Measurements from ENCODE around the gene LILRB2.
"Not testable (repeated sequence)": the region's sequence is repeated elsewhere in the genome, so short reads cannot be mapped to it uniquely, and the experiment has no call there.

DNA sequence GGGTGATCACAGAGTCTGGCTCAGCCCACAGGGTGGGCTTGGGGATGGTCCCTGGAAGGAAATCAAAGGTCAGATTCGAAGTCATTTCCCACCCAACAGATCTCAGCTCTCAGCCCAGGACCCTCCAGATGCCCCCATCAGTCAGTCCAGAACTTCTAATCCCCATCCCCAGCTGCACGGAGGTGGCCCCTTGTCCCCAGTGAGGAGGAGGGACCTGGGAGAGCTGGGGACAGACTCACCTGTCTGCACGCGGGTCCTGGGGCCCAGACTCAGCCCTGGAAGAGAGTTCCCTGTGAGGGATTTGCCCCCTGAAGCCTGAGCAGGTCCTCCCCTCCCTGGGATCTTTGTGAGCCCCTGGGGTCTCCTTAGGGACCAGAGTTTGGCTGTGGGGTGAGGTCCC lies 885 bp downstream of the LILRB2 start:
- not testable (repeated sequence) for TF ChIP-seq RARB (CRISPR knock-in tag; IDR thresholded peaks at IDR 0.05); ZNF565 (CRISPR knock-in tag; conservative IDR thresholded peaks at IDR 0.05; ENCODE audit: low read depth); ISL1 (CRISPR knock-in tag; IDR thresholded peaks at IDR 0.05); ARNTL (CRISPR knock-in tag; IDR thresholded peaks at IDR 0.05; ENCODE audit: borderline replicate concordance, low read depth); CSDC2 (CRISPR knock-in tag; IDR thresholded peaks at IDR 0.05); ESRRG (CRISPR knock-in tag; IDR thresholded peaks at IDR 0.05); ZNF8 (CRISPR knock-in tag; IDR thresholded peaks at IDR 0.05); ZFP3 (CRISPR knock-in tag; IDR thresholded peaks at IDR 0.05); TCF4 (CRISPR knock-in tag; IDR thresholded peaks at IDR 0.05; ENCODE audit: borderline replicate concordance)
- TF ChIP-seq, protein P1, sequence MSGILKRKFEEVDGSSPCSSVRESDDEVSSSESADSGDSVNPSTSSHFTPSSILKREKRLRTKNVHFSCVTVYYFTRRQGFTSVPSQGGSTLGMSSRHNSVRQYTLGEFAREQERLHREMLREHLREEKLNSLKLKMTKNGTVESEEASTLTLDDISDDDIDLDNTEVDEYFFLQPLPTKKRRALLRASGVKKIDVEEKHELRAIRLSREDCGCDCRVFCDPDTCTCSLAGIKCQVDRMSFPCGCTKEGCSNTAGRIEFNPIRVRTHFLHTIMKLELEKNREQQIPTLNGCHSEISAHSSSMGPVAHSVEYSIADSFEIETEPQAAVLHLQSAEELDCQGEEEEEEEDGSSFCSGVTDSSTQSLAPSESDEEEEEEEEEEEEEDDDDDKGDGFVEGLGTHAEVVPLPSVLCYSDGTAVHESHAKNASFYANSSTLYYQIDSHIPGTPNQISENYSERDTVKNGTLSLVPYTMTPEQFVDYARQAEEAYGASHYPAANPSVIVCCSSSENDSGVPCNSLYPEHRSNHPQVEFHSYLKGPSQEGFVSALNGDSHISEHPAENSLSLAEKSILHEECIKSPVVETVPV (CRISPR knock-in tag; IDR thresholded peaks at IDR 0.05), result not testable (repeated sequence)
- TF ChIP-seq, protein P2, sequence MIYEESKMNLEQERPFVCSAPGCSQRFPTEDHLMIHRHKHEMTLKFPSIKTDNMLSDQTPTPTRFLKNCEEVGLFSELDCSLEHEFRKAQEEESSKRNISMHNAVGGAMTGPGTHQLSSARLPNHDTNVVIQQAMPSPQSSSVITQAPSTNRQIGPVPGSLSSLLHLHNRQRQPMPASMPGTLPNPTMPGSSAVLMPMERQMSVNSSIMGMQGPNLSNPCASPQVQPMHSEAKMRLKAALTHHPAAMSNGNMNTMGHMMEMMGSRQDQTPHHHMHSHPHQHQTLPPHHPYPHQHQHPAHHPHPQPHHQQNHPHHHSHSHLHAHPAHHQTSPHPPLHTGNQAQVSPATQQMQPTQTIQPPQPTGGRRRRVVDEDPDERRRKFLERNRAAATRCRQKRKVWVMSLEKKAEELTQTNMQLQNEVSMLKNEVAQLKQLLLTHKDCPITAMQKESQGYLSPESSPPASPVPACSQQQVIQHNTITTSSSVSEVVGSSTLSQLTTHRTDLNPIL (CRISPR knock-in tag; IDR thresholded peaks at IDR 0.05; ENCODE audit: low read depth), result not testable (repeated sequence)
- TF ChIP-seq, protein P3, sequence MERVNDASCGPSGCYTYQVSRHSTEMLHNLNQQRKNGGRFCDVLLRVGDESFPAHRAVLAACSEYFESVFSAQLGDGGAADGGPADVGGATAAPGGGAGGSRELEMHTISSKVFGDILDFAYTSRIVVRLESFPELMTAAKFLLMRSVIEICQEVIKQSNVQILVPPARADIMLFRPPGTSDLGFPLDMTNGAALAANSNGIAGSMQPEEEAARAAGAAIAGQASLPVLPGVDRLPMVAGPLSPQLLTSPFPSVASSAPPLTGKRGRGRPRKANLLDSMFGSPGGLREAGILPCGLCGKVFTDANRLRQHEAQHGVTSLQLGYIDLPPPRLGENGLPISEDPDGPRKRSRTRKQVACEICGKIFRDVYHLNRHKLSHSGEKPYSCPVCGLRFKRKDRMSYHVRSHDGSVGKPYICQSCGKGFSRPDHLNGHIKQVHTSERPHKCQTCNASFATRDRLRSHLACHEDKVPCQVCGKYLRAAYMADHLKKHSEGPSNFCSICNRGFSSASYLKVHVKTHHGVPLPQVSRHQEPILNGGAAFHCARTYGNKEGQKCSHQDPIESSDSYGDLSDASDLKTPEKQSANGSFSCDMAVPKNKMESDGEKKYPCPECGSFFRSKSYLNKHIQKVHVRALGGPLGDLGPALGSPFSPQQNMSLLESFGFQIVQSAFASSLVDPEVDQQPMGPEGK (CRISPR knock-in tag; IDR thresholded peaks at IDR 0.05; ENCODE audit: borderline replicate concordance), result not testable (repeated sequence)
- TF ChIP-seq, protein P4, sequence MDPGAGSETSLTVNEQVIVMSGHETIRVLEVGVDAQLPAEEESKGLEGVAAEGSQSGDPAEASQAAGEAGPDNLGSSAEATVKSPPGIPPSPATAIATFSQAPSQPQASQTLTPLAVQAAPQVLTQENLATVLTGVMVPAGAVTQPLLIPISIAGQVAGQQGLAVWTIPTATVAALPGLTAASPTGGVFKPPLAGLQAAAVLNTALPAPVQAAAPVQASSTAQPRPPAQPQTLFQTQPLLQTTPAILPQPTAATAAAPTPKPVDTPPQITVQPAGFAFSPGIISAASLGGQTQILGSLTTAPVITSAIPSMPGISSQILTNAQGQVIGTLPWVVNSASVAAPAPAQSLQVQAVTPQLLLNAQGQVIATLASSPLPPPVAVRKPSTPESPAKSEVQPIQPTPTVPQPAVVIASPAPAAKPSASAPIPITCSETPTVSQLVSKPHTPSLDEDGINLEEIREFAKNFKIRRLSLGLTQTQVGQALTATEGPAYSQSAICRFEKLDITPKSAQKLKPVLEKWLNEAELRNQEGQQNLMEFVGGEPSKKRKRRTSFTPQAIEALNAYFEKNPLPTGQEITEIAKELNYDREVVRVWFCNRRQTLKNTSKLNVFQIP (CRISPR knock-in tag; IDR thresholded peaks at IDR 0.05; ENCODE audit: borderline replicate concordance, low read depth), result not testable (repeated sequence)
- TF ChIP-seq, protein P5, sequence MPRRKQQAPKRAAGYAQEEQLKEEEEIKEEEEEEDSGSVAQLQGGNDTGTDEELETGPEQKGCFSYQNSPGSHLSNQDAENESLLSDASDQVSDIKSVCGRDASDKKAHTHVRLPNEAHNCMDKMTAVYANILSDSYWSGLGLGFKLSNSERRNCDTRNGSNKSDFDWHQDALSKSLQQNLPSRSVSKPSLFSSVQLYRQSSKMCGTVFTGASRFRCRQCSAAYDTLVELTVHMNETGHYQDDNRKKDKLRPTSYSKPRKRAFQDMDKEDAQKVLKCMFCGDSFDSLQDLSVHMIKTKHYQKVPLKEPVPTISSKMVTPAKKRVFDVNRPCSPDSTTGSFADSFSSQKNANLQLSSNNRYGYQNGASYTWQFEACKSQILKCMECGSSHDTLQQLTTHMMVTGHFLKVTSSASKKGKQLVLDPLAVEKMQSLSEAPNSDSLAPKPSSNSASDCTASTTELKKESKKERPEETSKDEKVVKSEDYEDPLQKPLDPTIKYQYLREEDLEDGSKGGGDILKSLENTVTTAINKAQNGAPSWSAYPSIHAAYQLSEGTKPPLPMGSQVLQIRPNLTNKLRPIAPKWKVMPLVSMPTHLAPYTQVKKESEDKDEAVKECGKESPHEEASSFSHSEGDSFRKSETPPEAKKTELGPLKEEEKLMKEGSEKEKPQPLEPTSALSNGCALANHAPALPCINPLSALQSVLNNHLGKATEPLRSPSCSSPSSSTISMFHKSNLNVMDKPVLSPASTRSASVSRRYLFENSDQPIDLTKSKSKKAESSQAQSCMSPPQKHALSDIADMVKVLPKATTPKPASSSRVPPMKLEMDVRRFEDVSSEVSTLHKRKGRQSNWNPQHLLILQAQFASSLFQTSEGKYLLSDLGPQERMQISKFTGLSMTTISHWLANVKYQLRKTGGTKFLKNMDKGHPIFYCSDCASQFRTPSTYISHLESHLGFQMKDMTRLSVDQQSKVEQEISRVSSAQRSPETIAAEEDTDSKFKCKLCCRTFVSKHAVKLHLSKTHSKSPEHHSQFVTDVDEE (CRISPR knock-in tag; IDR thresholded peaks at IDR 0.05), result not testable (repeated sequence)
